ENCODE results near the gene CTDSPL.

CTDSPL gene

GRCh38 chr3:37819591-37819990 lies 42.1 kb upstream of the CTDSPL start:
- Mint-ChIP-seq H3K9me3 (no peaks in the 10 kb centered on the region), H3K27me3 (ENCODE audit: low read depth) (no peaks in the 10 kb centered on the region), H3K4me1 (peaks cover 2% of the 10 kb centered on the region), H3K27ac (peak overlapping the region in 1 of 3 experiments; percentile 29), H3K36me3 (ENCODE audit: low read depth) (peaks cover 49% of the 10 kb centered on the region), H3K4me3 (no peak overlapping the region)
- TF ChIP-seq CTCF (IDR thresholded peaks at IDR 0.05; ENCODE audit: unreplicated experiment in 3 of 3), result no peak

DNA sequence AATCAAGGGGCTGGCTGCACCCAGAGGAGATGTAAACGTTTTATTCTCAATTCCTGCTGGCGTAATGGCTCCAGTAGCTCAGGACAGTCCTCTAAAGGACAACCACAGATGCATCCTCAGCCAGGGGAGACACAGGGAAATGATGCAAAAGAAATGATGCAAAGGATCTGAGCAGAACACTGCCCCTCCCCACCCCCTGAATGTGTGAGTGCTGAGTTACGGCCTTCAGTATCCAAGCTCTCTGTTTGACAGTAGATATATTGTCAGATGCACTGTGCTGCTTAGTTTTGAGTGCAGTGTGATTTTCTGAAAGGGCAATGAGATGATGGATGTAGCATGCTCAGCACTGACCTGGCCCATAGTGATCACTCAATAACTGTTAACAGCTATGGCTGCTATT lies 41.4 kb upstream of the CTDSPL start:
- Mint-ChIP-seq H3K4me3 (no peak overlapping the region), H3K27ac (no peak overlapping the region), H3K36me3 (ENCODE audit: low read depth) (peaks cover 47% of the 10 kb centered on the region), H3K4me1 (no peaks in the 10 kb centered on the region), H3K9me3 (no peaks in the 10 kb centered on the region), H3K27me3 (ENCODE audit: low read depth) (no peaks in the 10 kb centered on the region)
- TF ChIP-seq CTCF (IDR thresholded peaks at IDR 0.05; ENCODE audit: unreplicated experiment in 3 of 3), result no peak

GRCh38 chr3:37823189-37823588 lies 38.5 kb upstream of the CTDSPL start:
- H3K27me3 Mint-ChIP-seq (ENCODE audit: low read depth), result peaks cover 4% of the 10 kb centered on the region
- peaks cover 3% of the 10 kb centered on the region for H3K9me3 Mint-ChIP-seq
- TF ChIP-seq CTCF (IDR thresholded peaks at IDR 0.05; ENCODE audit: unreplicated experiment in 3 of 3), result no peak
- no peaks in the 10 kb centered on the region for H3K4me1 Mint-ChIP-seq
- no peak overlapping the region for H3K4me3 Mint-ChIP-seq
- no peak overlapping the region for H3K27ac Mint-ChIP-seq
- H3K36me3 Mint-ChIP-seq (ENCODE audit: low read depth), result peaks cover 34% of the 10 kb centered on the region

DNA sequence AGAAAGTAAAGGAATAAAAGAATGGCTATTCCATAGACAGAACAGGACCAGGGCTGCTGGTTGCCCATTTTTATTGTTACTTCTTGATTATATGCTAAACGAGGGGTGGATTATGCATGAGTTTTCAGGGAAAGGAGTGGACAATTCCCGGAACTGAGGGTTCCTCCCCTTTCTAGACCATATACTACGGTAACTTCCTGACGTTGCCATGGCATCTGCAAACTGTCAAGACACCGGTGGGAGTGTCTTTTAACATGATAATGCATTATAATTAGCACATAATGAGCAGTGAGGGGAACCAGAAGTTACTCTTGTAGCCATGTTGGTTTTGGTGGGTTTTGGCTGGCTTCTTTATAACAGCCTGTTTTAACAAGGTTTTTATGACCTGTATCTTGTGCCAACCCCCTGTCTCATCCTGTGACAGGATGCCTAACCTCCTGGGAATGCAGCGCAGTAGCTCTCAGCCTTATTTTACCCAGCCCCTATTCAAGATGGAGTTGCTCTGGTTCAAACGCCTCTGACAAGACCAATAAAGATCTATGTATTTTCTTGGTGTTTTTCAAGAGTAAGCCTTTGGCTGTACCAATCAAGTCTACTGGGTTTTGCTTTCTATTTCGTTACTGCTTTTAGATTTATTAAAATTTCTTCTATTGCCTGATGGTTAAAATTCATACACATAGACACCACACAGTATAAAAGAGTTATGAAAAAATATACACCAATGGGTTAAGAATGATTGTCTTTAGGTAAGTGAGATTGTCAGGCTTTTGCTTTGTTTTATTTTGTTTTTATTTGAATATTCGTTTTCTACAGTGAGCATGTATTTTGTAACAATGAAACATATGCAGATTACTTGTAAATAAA lies 37.4 kb upstream of the CTDSPL start:
- Mint-ChIP-seq H3K36me3 (ENCODE audit: low read depth) (peaks cover 35% of the 10 kb centered on the region), H3K27me3 (ENCODE audit: low read depth) (peaks cover 4% of the 10 kb centered on the region), H3K4me3 (no peak overlapping the region), H3K27ac (no peak overlapping the region), H3K4me1 (no peaks in the 10 kb centered on the region), H3K9me3 (peaks cover 10% of the 10 kb centered on the region)
- TF ChIP-seq CTCF (IDR thresholded peaks at IDR 0.05; ENCODE audit: unreplicated experiment in 3 of 3), result no peak

GRCh38 chr3:37824954-37825328 lies 36.7 kb upstream of the CTDSPL start:
- no peak for TF ChIP-seq CTCF (IDR thresholded peaks at IDR 0.05; ENCODE audit: unreplicated experiment in 3 of 3)
- H3K27me3 Mint-ChIP-seq (ENCODE audit: low read depth), result peaks cover 4% of the 10 kb centered on the region
- no peaks in the 10 kb centered on the region for H3K4me1 Mint-ChIP-seq
- H3K36me3 Mint-ChIP-seq (ENCODE audit: low read depth), result peaks cover 31% of the 10 kb centered on the region
- H3K27ac Mint-ChIP-seq, result no peak overlapping the region
- H3K9me3 Mint-ChIP-seq, result peaks cover 10% of the 10 kb centered on the region
- no peak overlapping the region for H3K4me3 Mint-ChIP-seq

All from nephron (organoid).